ENCODE data around the gene PZP.

The PZP gene

GRCh38 chr12:9124383-9125031 is 83.7 kb downstream of the PZP start:
- DNase-seq (ENCODE audit: low spot score): peak; percentile 47

- no peak for DNase-seq (ENCODE audit: low spot score)
Measured at GRCh38 chr12:9123781-9124382, 84.3 kb downstream of the PZP start.

- no peak for DNase-seq (ENCODE audit: low spot score)
Measured at GRCh38 chr12:9122091-9122609, 86.0 kb downstream of the PZP start.

GRCh38 chr12:9120487-9121184 is 87.6 kb downstream of the PZP start:
- no peak for DNase-seq (ENCODE audit: low spot score)

- DNase-seq (ENCODE audit: low spot score): no peak
Measured at GRCh38 chr12:9118158-9118557, 90.0 kb downstream of the PZP start.

- DNase-seq (ENCODE audit: low spot score): no peak
Measured at GRCh38 chr12:9115731-9116559, 92.2 kb downstream of the PZP start, which contains the start of gene A2M. Gene A2M (minus strand): TSS chr12:9115919. CDS start chr12:9115849, 70 bp downstream.

GRCh38 chr12:9114946-9115345 is 93.2 kb downstream of the PZP start:
- DNase-seq (ENCODE audit: low spot score): no peak

GRCh38 chr12:9113987-9114309 is 94.2 kb downstream of the PZP start:
- DNase-seq (ENCODE audit: low spot score): no peak

GRCh38 chr12:9113296-9113986 is 94.8 kb downstream of the PZP start:
- no peak for DNase-seq (ENCODE audit: low spot score)

- no peak for DNase-seq (ENCODE audit: low spot score)
Measured at GRCh38 chr12:9112076-9112853, 95.9 kb downstream of the PZP start.

- no peak for DNase-seq (ENCODE audit: low spot score)
Measured at GRCh38 chr12:9111525-9111924, 96.7 kb downstream of the PZP start.

GRCh38 chr12:9109737-9110491 is 98.3 kb downstream of the PZP start:
- DNase-seq (ENCODE audit: low spot score): no peak

GRCh38 chr12:9109213-9109522 is 99.0 kb downstream of the PZP start:
- DNase-seq (ENCODE audit: low spot score): no peak

- DNase-seq (ENCODE audit: low spot score): no peak
Measured at GRCh38 chr12:9108504-9109212, 99.5 kb downstream of the PZP start.

GRCh38 chr12:9107542-9107873 is 100.7 kb downstream of the PZP start:
- no peak for DNase-seq (ENCODE audit: low spot score)

- no peak for DNase-seq (ENCODE audit: low spot score)
Measured at GRCh38 chr12:9106610-9107541, 101.3 kb downstream of the PZP start.

GRCh38 chr12:9106067-9106466 is 102.1 kb downstream of the PZP start:
- DNase-seq (ENCODE audit: low spot score): no peak

- DNase-seq (ENCODE audit: low spot score): no peak
Measured at GRCh38 chr12:9104767-9105423, 103.3 kb downstream of the PZP start.

All from SK-N-DZ (cell line).